H9 (cell line): ENCODE data around the gene THRB. TPM values are rescaled to one million over a fixed set of nuclear protein-coding genes. Genes with fewer than 3 reads are reported as not detected.

Experiments used
- DNase-seq: peaks from one replicate; pipeline ENCODE4 v3.0.0-alpha.2; 2017
- H2AFZ ChIP-seq: one replicate; pipeline ENCODE4 v1.6.1; 2013; ENCODE audit warnings: mild to moderate bottlenecking, low read length, control low read depth, moderate library complexity
- H2AK5ac ChIP-seq: 2 replicates; pipeline ENCODE4 v1.6.1; 2013; ENCODE audit warnings: low read length, control low read depth, mixed read lengths; ENCODE audit not compliant: insufficient read length
- H2BK120ac ChIP-seq: one replicate; pipeline ENCODE4 v1.6.1; 2013; ENCODE audit warnings: low read depth, mild to moderate bottlenecking, low read length, control low read depth, inconsistent platforms; ENCODE audit not compliant: poor library complexity, severe bottlenecking
- H2BK12ac ChIP-seq: 2 replicates; pipeline ENCODE4 v1.6.1; 2013; ENCODE audit warnings: low read length, control low read depth, mixed read lengths, low read depth; ENCODE audit not compliant: insufficient read length
- H2BK15ac ChIP-seq: 2 replicates; pipeline ENCODE4 v1.6.1; 2013; ENCODE audit warnings: low read depth, low read length, control low read depth
- H2BK20ac ChIP-seq: one replicate; pipeline ENCODE4 v1.6.1; 2013; ENCODE audit warnings: low read depth, mild to moderate bottlenecking, low read length, control low read depth, inconsistent platforms; ENCODE audit not compliant: poor library complexity, severe bottlenecking
- H2BK5ac ChIP-seq: 2 replicates; pipeline ENCODE4 v1.6.1; 2013; ENCODE audit warnings: low read length, control low read depth, mixed read lengths; ENCODE audit not compliant: insufficient read length
- H3K14ac ChIP-seq: 2 replicates; pipeline ENCODE4 v1.6.1; 2013; ENCODE audit warnings: low read length, control low read depth; ENCODE audit not compliant: insufficient read depth
- H3K18ac ChIP-seq: 2 replicates; pipeline ENCODE4 v1.6.1; 2013; ENCODE audit warnings: low read depth, mild to moderate bottlenecking, mixed read lengths, low read length, control low read depth; ENCODE audit not compliant: insufficient read length
- H3K23ac ChIP-seq: 2 replicates; pipeline ENCODE4 v1.6.1; 2013; ENCODE audit warnings: low read length, control low read depth, mixed read lengths, low read depth; ENCODE audit not compliant: insufficient read length
- H3K23me2 ChIP-seq: 2 replicates; pipeline ENCODE4 v1.6.1; 2013; ENCODE audit warnings: low read depth, mild to moderate bottlenecking, mixed read lengths, low read length, control low read depth; ENCODE audit not compliant: insufficient read length, poor library complexity, severe bottlenecking
- H3K27ac ChIP-seq: 2 replicates; pipeline ENCODE4 v1.5.1; 2013; ENCODE audit warnings: low read length, control low read depth, mixed read lengths, low read depth; ENCODE audit not compliant: insufficient read length
- H3K27me3 ChIP-seq: 2 replicates; pipeline ENCODE4 v1.6.1; 2013; ENCODE audit warnings: low read length, control low read depth, inconsistent platforms; ENCODE audit not compliant: insufficient read depth
- H3K4ac ChIP-seq: 2 replicates; pipeline ENCODE4 v1.6.1; 2013; ENCODE audit warnings: low read depth, mild to moderate bottlenecking, control low read depth, inconsistent platforms, low read length, moderate library complexity
- H3K4me1 ChIP-seq: 2 replicates; pipeline ENCODE4 v1.6.1; 2013; ENCODE audit warnings: low read length, control low read depth, inconsistent platforms; ENCODE audit not compliant: insufficient read depth
- H3K4me2 ChIP-seq: 2 replicates; pipeline ENCODE4 v1.6.1; 2013; ENCODE audit warnings: low read length, control low read depth, mixed read lengths; ENCODE audit not compliant: insufficient read length, insufficient read depth
- H3K56ac ChIP-seq: 2 replicates; pipeline ENCODE4 v1.6.1; 2013; ENCODE audit warnings: low read depth, mild to moderate bottlenecking, mixed read lengths, low read length, control low read depth; ENCODE audit not compliant: insufficient read length
- H3K79me1 ChIP-seq: 2 replicates; pipeline ENCODE4 v1.6.1; 2013; ENCODE audit warnings: low read depth, mild to moderate bottlenecking, moderate library complexity, low read length, control low read depth, inconsistent platforms; ENCODE audit not compliant: insufficient read depth, poor library complexity, severe bottlenecking
- H3K79me2 ChIP-seq: 2 replicates; pipeline ENCODE4 v1.6.1; 2013; ENCODE audit warnings: low read length, control low read depth, inconsistent platforms; ENCODE audit not compliant: insufficient read depth
- H3K9ac ChIP-seq: 2 replicates; pipeline ENCODE4 v1.6.1; 2013; ENCODE audit warnings: low read length, control low read depth, mixed read lengths; ENCODE audit not compliant: insufficient read length; ENCODE audit errors: extremely low read depth
- H3K9me3 ChIP-seq: one replicate; pipeline ENCODE4 v1.6.1; 2013; ENCODE audit warnings: low read depth, low read length, inconsistent platforms; ENCODE audit not compliant: control insufficient read depth
- H3T11ph ChIP-seq: one replicate; pipeline ENCODE4 v1.6.1; 2013; ENCODE audit warnings: mild to moderate bottlenecking, low read length, control low read depth, inconsistent platforms
- H4K20me1 ChIP-seq: one replicate; pipeline ENCODE4 v1.6.1; 2013; ENCODE audit not compliant: control insufficient read depth, insufficient read length, insufficient read depth
- H4K5ac ChIP-seq: 2 replicates; pipeline ENCODE4 v1.6.1; 2013; ENCODE audit warnings: low read depth, mild to moderate bottlenecking, mixed read lengths, low read length, control low read depth; ENCODE audit not compliant: insufficient read length
- H4K8ac ChIP-seq: replicated peaks from 2 replicates; pipeline ENCODE4 v1.6.1; 2013; ENCODE audit warnings: low read length, control low read depth, mixed read lengths, low read depth; ENCODE audit not compliant: insufficient read length
- H4K91ac ChIP-seq: 2 replicates; pipeline ENCODE4 v1.6.1; 2013; ENCODE audit warnings: low read depth, mild to moderate bottlenecking, moderate library complexity, mixed read lengths, low read length, control low read depth; ENCODE audit not compliant: insufficient read length
- H3K27ac Mint-ChIP-seq, 3 experiments: 2 replicates in 2 of 3; 3 replicates in 1 of 3; pipeline ENCODE4 v1.8.0; 2020 to 2021; ENCODE audit warnings: mixed read lengths in 3 of 3, mild to moderate bottlenecking in 1 of 3, moderate library complexity in 1 of 3
- H3K27me3 Mint-ChIP-seq: 2 replicates; pipeline ENCODE4 v1.8.0; 2021; ENCODE audit warnings: low read depth, mild to moderate bottlenecking, moderate library complexity, mixed read lengths
- H3K36me3 Mint-ChIP-seq, 3 experiments: 2 replicates in 2 of 3; 3 replicates in 1 of 3; pipeline ENCODE4 v1.8.0; 2020 to 2021; ENCODE audit warnings: low read depth in 3 of 3, mixed read lengths in 3 of 3; ENCODE audit not compliant: insufficient read depth in 1 of 3
- H3K4me1 Mint-ChIP-seq, 2 experiments: 2 replicates each; pipeline ENCODE4 v1.8.0; 2020; ENCODE audit warnings: mixed read lengths in 2 of 2
- H3K4me3 Mint-ChIP-seq, 2 experiments: 2 replicates in 1 of 2; 3 replicates in 1 of 2; pipeline ENCODE4 v1.8.0; 2020 to 2021; ENCODE audit warnings: mild to moderate bottlenecking in 2 of 2, mixed read lengths in 2 of 2, moderate library complexity in 1 of 2
- H3K9me3 Mint-ChIP-seq, 2 experiments: 2 replicates in 1 of 2; 3 replicates in 1 of 2; pipeline ENCODE4 v1.8.0; 2020; ENCODE audit warnings: mild to moderate bottlenecking in 2 of 2, mixed read lengths in 2 of 2, moderate library complexity in 1 of 2
- CTCF ChIP-seq: fragments of 200-600 bp; sonication (generic); conservative IDR thresholded peaks from 3 replicates; pipeline ENCODE4 v1.8.0; 2021; ENCODE audit warnings: antibody characterized with exemption, mild to moderate bottlenecking
- WGBS: extraction: QIAGEN DNeasy Blood & Tissue Kit; methylation state at CpG from one replicate; pipeline ENCODE4 v1.1.7; 2013; ENCODE audit warnings: missing lambda C conversion rate, low lambda C conversion rate, mixed read lengths; ENCODE audit not compliant: insufficient read length; ENCODE audit errors: extremely low coverage; 5-methylcytosine and 5-hydroxymethylcytosine counted together
- total RNA-seq: library from RNA; stranded (reverse); gene quantifications from 2 replicates; pipeline ENCODE4 v1.2.1, GENCODE V29; 2021

The THRB gene
- total RNA-seq, 1 experiment from 2014 or later: 8.6 TPM

DNA sequence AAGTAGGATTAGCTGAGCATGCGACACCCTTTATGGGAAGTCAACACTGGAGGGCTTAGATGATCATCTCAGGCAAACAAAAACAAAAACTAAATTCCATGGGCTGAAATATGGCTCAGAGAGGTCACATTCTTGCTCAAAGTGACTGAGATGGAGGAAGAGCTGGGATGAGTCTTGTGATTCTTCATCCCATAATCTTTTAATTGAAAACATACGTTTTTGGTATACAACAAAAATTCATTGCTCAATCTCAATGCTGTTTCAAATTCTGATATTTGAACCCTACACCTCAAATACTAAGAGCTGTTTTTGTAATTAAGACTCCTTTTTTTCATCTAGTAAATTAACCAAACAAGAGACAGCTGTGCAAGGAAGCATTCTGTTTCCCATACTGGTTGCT is 292.6 kb downstream of the THRB start:
- Mint-ChIP-seq H3K27ac (no peak overlapping the region), H3K36me3 (peaks cover 2 to 29% (median 18%) of the 10 kb centered on the region in 3 experiments), H3K4me1 (peaks cover 0 to 2% of the 10 kb centered on the region in 2 experiments; a peak in 2 of 4 replicates), H3K9me3 (peaks cover 28 to 29% of the 10 kb centered on the region in 2 experiments), H3K27me3 (peaks cover 2% of the 10 kb centered on the region; the same call in 1 of the 2 replicates), H3K4me3 (no peak overlapping the region)
- no peak for DNase-seq
- no peak overlapping the region for H3K23ac ChIP-seq
- no peaks in the 10 kb centered on the region for H3K79me2 ChIP-seq
- no peak overlapping the region for H4K91ac ChIP-seq
- H4K20me1 ChIP-seq: no peaks in the 10 kb centered on the region
- no peak overlapping the region for H2BK15ac ChIP-seq
- no peak overlapping the region for H2AK5ac ChIP-seq
- WGBS: no CpG with 5 or more reads among the region's 2 CpGs
- H3K79me1 ChIP-seq: no peaks in the 10 kb centered on the region
- H3K14ac ChIP-seq: no peak overlapping the region
- no peak overlapping the region for H3K56ac ChIP-seq
- H3K27ac ChIP-seq: no peak overlapping the region
- no peak overlapping the region for H3K18ac ChIP-seq
- H2BK12ac ChIP-seq: no peak overlapping the region
- H3K4ac ChIP-seq: no peak overlapping the region
- H2BK20ac ChIP-seq: no peak overlapping the region
- H3K9me3 ChIP-seq: no peaks in the 10 kb centered on the region
- H3K4me1 ChIP-seq: no peaks in the 10 kb centered on the region
- no peak overlapping the region for H2AFZ ChIP-seq
- no peaks in the 10 kb centered on the region for H3K23me2 ChIP-seq
- H3K27me3 ChIP-seq: no peaks in the 10 kb centered on the region
- H4K5ac ChIP-seq: no peak overlapping the region
- H3T11ph ChIP-seq: no peak overlapping the region
- TF ChIP-seq CTCF: no peak
- H2BK120ac ChIP-seq: no peak overlapping the region
- no peak overlapping the region for H3K4me2 ChIP-seq
- no peak overlapping the region for H2BK5ac ChIP-seq
- no peak overlapping the region for H4K8ac ChIP-seq
- H3K9ac ChIP-seq: no peak overlapping the region
